ENCODE results near the gene PRPF6.
"Not testable (repeated sequence)": the region's sequence is repeated elsewhere in the genome, so short reads cannot be mapped to it uniquely, and the experiment has no call there.

PRPF6 gene

GRCh38 chr20:63946986-63947637 is 33.8 kb upstream of the PRPF6 start:
- DNase-seq = no peak

DNA sequence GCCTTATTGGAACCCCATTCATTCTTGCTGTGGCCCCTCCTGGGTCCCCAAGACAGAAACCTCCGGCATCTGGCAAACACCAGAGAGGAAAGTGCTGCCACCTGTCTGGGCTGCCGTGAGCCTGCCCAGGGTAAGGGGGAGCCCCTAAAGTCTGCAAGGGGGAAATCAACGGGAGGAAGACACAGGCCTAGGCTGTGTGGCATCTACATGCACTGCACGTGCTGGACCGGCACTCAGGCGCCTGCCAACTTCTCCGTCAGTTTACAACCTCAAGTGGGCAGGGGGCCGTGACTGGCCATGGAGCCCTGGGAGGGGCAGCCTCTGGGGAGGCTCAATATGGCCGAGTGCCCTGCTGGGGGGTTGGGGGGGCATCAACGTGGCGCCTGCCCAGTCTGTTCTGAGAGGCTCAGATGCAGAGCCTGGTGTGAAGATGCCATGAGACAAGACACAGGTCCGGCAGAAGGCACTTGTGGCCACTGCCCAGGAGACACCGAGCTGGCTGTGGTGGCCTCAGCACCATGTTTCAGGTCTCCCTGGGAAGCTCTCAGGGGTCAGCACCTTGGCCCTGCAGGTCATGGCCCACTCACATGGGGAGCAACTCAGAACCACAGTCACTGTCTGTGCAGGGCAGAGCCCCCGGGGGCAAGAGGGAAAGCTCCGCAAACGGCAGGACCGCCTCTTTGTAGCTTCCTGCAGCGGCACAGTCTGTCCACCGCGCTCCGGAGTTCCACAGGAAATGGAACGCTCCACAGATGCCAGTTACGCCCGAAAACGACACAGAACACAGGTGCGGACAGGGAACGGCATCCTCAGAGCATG is 33.1 kb upstream of the PRPF6 start:
- no peak for DNase-seq

DNA sequence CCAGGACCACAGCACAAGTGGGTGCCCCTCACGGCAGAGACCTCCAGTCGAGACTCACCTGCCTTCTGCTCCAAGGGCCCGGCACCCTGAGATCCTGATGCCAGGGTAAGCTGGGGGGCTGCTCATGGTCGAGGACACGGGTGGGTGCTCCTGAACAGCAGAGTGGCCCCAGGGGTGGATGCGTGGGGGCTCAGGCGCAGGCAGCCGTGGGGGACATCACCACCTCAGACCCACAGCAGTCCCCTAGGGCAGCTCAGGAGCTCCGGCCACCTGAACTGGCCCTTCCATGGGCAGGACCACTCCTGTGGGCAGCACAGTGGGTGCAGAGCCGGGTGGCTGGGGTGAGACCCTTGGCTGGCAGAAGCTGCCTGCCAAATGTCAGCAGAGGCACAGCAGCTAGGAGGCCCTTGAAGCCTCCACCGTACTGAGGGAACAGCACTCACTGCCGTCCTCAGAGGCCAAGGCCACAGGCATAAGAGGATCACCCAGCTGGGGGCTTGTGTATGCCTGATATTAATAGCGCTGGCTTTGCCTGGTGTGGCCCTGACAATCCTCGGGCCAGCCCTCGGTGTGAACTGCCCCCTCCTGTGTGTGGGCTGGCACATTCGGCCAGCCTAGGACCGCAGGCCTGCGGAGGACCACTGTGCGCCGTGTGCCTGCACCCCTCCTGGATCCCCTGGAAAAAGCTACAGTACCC is 30.1 kb upstream of the PRPF6 start:
- no peak for DNase-seq

DNA sequence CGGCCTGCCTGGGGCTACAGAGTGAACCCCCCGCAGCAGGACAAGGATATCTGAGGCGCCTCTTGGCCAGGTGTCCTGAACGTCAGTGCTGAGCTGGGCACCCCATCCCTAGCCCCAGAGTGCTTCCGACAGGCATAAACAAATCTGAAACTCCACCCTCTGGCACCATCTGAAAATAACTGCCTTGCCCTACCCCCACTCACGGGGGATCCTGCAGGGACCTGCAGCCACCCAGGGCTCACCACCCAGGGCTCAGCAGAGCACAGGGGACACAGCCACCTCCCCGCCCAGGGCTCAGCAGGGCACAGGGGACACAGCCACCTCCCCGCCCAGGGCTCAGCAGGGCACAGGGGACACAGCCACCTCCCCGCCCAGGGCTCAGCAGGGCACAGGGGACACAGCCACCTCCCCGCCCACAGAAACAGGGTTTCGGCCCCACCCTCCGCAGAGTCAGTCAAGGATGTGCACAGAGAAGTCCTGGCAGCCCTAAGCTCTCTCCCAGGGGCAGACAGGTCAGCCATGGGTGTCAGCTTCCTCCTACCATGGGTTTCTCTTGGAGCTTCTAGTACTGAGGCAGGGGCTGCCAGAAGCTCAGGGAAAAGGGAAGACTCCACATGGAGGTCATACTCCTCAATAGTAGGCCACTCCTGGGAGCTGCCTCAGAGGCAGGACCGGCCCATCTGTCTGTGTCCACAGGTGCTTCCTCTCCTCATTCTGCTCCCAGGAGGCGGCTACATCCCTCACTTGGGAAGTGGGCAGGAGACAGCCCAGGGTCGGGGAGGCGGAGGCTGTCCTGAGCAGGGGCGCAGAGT is 29.3 kb upstream of the PRPF6 start:
- no peak for DNase-seq

DNA sequence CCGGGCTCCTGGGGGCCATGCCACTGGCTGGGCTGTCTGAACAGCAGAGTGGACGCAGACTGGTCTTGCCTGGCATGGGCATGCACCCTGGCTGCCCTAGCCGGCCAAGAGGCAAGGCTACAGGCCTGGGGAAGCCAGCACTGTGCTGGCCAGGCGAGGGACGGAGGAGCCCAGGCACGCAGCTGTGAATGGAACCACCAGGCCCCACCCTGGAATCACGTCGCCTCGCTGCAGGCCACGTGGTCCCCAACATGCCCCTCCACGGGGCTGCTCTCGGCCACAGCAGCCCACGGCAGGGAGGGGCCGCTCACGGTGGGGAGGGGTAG is 28.8 kb upstream of the PRPF6 start:
- no peak for DNase-seq

- no peak for DNase-seq
Measured at GRCh38 chr20:63952769-63953168, 28.2 kb upstream of the PRPF6 start.

GRCh38 chr20:63953764-63954429 is 27.0 kb upstream of the PRPF6 start:
- no peak for DNase-seq

DNA sequence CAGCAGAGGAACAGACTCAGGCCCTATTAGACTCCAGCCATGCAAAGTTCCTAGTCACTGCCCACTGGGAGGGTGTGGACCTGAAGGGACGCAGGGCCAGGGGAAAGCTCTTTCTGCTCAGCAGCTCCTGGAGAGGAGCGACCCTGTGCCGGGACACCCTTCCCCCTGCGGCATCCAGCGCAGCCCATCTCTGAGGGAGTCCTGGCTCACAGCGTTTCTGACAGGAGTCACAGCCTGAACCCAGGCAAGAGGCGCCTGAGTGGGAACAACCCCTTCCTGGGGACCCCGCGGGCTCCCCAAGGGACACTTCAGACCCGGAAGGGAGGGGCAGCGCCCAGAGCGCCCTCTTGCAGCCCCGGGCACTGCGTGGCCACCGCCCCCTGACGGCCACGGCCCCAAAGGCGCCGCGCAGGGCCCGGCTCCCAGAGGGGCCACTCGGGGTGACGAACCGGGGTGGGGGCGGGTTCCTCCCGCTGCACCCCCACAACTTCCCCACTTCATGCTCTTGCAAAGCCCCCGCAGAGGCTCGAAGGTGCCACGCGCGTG is 25.6 kb upstream of the PRPF6 start:
- DNase-seq = no peak

DNA sequence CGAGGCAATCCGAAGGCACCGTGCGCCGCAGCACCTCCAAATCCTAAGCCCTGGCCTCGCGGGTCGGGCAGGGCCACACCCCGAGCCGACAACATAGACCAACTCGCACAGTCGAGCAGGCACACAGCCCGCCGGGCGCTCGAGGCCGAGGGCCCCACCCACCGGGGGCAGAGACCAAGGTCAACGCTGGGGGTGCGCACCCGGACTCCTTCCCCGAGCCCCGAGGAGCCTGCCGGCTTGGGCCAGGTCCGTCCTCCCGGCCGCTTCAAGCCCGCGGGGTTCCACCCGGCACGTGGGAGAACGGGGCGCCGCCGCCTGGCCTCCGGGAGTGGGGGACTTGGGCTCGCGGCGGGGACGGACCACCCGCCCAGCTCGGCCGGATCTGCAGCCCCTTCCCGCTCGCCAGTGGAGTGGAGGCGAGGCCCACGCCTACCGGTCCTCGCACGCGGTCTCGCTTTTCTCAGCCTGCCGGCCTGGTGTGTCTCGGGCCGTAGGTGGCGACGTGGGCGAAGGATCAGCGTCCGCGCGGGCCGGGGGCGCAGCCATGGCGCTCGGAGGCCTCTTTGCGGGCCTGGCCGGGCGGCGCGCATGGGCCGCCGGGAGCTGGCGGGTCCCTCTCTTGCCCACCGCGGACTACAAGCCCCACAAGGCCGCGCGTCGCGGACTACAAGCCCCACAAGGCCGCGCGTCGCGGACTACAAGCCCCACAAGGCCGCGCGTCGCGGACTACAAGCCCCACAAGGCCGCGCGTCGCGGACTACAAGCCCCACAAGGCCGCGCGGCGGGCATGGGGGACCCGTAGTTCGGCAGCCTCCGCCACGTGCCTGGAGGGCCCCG is 24.9 kb upstream of the PRPF6 start, which contains the start of gene UCKL1:
Gene UCKL1 (minus strand): TSS at position 590 of the 837 bp plus-strand sequence. CDS start 44 bp downstream, at position 546.
- peak; percentile 70 to 90 for DNase-seq

DNA sequence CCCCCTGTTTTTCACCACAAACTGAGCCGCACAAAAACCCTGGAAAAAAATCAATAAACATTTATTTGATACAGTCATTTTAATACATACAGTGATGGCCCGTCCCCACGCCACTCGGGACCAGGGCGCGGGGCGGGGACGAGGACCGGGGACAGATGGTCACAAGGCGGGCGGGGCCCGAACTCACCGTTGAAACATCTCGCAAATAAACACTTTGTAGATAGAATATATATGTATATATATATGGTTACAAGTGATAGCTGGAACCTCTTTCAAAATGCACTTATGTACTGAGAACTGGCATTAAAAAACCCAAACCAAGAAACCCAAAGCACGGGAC is 24.3 kb upstream of the PRPF6 start:
- no peak for DNase-seq

DNA sequence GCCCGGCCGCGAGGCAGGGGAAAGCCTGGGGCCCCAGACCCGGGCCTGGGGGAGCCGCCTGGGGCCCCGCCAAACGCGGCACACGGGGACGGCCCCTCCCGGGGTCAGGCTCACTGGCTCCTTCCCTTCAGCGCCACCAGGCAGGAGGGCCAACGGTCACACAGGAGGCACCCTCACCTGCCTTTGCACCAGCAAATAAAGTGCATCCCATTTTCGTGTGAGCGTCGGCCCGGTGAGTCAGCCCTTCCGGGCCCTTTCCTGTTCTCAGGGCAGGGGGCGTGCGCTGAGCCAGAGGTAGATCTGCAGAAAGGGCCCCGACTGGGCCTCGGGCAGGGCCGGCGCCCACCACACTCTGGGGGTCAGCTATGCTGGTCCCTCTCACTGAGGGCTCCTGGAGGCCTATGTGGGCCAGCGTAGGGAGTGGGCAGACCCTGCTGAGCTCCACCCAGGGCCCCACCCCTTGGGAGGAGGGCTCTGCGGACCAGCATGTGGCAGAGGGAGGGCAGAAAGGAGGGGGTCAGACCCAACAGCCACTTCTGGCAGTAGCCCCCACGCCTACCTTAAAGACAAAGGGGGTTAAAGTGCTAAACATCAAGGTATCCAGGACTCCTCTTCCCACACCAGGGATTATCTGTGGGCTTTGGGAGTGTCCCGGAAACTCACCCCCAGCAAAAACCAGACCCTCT is 23.8 kb upstream of the PRPF6 start:
- peak; percentile 78 to 83 for DNase-seq

- DNase-seq = peak in 1 of 2 experiments; percentile 78
Measured at GRCh38 chr20:63957690-63958441, 23.1 kb upstream of the PRPF6 start.

DNA sequence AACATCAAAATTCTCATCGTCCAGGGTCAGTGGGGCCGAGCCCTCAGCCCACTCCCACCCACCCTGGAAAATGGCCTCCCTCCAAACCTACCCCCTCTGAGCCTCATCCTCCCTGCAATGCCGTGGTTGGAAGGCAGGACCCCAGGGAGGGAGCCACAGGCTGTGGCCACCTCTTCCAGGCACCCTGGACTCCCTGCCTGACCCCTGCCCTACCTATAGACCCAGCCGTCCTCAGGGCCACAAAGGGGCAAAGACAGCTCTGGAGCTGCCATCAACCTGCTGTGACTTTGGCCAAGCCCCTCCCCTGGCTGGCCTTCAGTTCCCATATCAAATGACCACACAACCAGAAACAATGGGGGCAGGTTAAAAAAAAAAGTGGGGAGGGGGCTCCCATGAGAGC is 22.5 kb upstream of the PRPF6 start:
- DNase-seq = no peak

GRCh38 chr20:63958964-63959698 is 21.8 kb upstream of the PRPF6 start:
- no peak for DNase-seq

GRCh38 chr20:63959699-63960075 is 21.2 kb upstream of the PRPF6 start:
- no peak for DNase-seq

- not testable (repeated sequence) for DNase-seq
Measured at GRCh38 chr20:63960654-63961621, 20.0 kb upstream of the PRPF6 start.

DNA sequence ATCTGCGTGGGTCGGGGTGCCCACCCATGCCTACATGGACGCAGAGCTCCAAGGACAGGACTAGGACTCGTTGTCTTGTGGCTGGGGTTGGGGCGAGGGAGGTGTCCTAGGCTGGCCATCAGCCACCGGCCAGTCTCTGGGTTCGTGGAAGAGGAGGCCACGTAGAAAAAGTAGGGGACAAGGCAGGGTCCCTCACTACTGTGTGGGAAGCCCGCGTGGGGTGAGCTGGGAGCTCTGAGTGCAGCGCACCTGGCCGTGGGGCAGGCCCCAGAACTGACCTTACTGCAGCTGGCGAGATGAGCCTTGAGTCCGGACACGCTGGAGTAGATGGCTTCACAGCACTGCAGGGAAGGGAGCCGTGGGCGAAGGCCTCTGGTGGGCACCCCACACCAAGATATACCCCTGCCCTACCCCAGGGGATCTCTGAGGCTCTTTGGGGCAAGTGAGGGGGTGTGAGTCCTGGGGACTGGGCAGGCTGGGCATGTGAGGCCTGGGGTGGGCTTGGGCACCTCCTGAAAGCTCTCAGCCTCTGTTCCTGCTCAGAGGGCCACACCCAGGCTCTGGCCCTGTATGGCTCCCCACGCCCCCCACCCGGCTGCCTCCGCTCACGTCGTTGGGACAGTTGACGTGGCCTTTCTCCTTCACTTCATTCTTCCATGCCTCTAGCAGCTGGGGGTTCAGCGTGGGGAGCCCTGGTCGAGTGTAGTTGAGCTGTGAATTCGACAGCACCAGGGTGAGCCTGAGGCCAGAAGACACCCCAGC is 19.1 kb upstream of the PRPF6 start:
- no peak for DNase-seq
